Esophagus muscularis mucosa (tissue), 4 donors: Measurements from ENCODE around the gene GPR62.

Experiments
- EP300 ChIP-seq: sonication (generic); formaldehyde crosslinking; IDR thresholded peaks from one replicate; pipeline ENCODE4 v1.6.1; 2017; ENCODE audit warnings: antibody characterized with exemption
- POLR2A ChIP-seq: fragments of 450-650 bp; IDR thresholded peaks from one replicate; pipeline ENCODE4 v1.6.1; 2017; ENCODE audit warnings: antibody characterized with exemption, moderate library complexity, mild to moderate bottlenecking, low read depth
- POLR2AphosphoS5 ChIP-seq, 2 donors: sonication (generic); formaldehyde crosslinking; IDR thresholded peaks; one replicate each; pipeline ENCODE4 v1.6.1; 2017; ENCODE audit warnings: antibody characterized with exemption in 2 of 2
- TF ChIP-seq, protein P1 (sequence below), 3 experiments: fragments of 200-600 bp in 2 of 3; fragments of 450-650 bp in 1 of 3; sonication (generic) in 2 of 3; IDR thresholded peaks; one replicate each; pipeline ENCODE4 v1.5.1; 2017 to 2019; ENCODE audit warnings: antibody characterized with exemption in 3 of 3, mild to moderate bottlenecking in 2 of 3, moderate library complexity in 1 of 3

DNA sequence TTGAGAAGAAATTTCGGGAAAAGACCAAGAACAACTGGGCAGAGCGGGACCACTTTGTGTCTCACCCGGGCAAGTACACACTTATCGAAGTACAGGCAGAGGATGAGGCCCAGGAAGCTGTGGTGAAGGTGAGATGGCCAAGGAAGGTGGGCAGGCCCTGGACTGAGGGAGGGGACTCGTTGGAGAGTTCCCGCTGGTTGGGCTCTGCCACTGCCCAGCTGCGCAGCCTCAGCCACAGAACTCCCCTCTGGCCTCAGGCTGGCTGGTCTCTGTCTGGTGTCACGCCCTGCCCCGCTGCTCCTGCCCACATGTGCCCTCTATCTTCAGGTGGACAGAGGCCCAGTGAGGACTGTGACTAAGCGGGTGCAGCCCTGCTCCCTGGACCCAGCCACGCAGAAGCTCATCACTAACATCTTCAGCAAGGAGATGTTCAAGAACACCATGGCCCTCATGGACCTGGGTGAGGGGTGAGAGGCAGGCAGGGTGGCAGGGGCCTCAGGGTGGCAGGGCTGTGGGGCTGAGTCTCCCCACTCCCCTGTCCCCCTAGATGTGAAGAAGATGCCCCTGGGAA is 10.6 kb upstream of the GPR62 start:
- TF ChIP-seq, protein P1, sequence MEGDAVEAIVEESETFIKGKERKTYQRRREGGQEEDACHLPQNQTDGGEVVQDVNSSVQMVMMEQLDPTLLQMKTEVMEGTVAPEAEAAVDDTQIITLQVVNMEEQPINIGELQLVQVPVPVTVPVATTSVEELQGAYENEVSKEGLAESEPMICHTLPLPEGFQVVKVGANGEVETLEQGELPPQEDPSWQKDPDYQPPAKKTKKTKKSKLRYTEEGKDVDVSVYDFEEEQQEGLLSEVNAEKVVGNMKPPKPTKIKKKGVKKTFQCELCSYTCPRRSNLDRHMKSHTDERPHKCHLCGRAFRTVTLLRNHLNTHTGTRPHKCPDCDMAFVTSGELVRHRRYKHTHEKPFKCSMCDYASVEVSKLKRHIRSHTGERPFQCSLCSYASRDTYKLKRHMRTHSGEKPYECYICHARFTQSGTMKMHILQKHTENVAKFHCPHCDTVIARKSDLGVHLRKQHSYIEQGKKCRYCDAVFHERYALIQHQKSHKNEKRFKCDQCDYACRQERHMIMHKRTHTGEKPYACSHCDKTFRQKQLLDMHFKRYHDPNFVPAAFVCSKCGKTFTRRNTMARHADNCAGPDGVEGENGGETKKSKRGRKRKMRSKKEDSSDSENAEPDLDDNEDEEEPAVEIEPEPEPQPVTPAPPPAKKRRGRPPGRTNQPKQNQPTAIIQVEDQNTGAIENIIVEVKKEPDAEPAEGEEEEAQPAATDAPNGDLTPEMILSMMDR (IDR thresholded peaks at IDR 0.05): no peak
- TF ChIP-seq POLR2AphosphoS5 (IDR thresholded peaks at IDR 0.05) (no peak), POLR2A (no peak), EP300 (no peak)
